HG03342 (cell line): Measurements from ENCODE around the gene SNRPA.
"Not testable (repeated sequence)": the region's sequence is repeated elsewhere in the genome, so short reads cannot be mapped to it uniquely, and the experiment has no call there.

Experiments
- ATAC-seq: cut with Tn5 transposase; IDR thresholded peaks from one replicate; pipeline ENCODE4 v1.9.1; 2021; ENCODE audit warnings: mild to moderate bottlenecking, moderate library complexity; ENCODE audit not compliant: unreplicated experiment

SNRPA gene

GRCh38 chr19:40776364-40776763, 25.4 kb downstream of the SNRPA start:
- ATAC-seq = no peak

GRCh38 chr19:40776932-40777644, 26.1 kb downstream of the SNRPA start:
- ATAC-seq = peak; percentile 61

GRCh38 chr19:40777645-40777936, 26.6 kb downstream of the SNRPA start:
- ATAC-seq = no peak

GRCh38 chr19:40777937-40778705, 27.1 kb downstream of the SNRPA start, which contains the start of gene RAB4B:
RAB4B (plus strand) TSS chr19:40778247; CDS start chr19:40778376, 129 bp downstream.
- peak; percentile 55 for ATAC-seq

GRCh38 chr19:40778706-40779284, 27.8 kb downstream of the SNRPA start:
- ATAC-seq = no peak

GRCh38 chr19:40780582-40780981, 29.6 kb downstream of the SNRPA start:
- no peak for ATAC-seq

GRCh38 chr19:40781140-40781539, 30.1 kb downstream of the SNRPA start:
- ATAC-seq = no peak

- ATAC-seq = no peak
Measured at GRCh38 chr19:40783711-40784110, 32.7 kb downstream of the SNRPA start.

GRCh38 chr19:40784146-40784545, 33.1 kb downstream of the SNRPA start:
- ATAC-seq = not testable (repeated sequence)

- ATAC-seq = no peak
Measured at GRCh38 chr19:40785526-40785925, 34.5 kb downstream of the SNRPA start.

GRCh38 chr19:40786060-40787037, 35.3 kb downstream of the SNRPA start:
- no peak for ATAC-seq

GRCh38 chr19:40791349-40791748, 40.3 kb downstream of the SNRPA start:
- no peak for ATAC-seq

- no peak for ATAC-seq
Measured at GRCh38 chr19:40791996-40792395, 41.0 kb downstream of the SNRPA start.

- ATAC-seq = no peak
Measured at GRCh38 chr19:40797166-40797962, 46.4 kb downstream of the SNRPA start.

GRCh38 chr19:40797963-40798682, 47.1 kb downstream of the SNRPA start:
- ATAC-seq = peak; percentile 22

GRCh38 chr19:40798683-40799557, 47.9 kb downstream of the SNRPA start, which contains the start of gene EGLN2:
EGLN2 (plus strand) TSS chr19:40799191; CDS start chr19:40800573, 1,382 bp downstream.
- peak; percentile 74 for ATAC-seq

- no peak for ATAC-seq
Measured at GRCh38 chr19:40799558-40800338, 48.7 kb downstream of the SNRPA start.
